GM19468 (cell line): Measurements from ENCODE around the gene CPA2.
"Not testable (repeated sequence)": the region's sequence is repeated elsewhere in the genome, so short reads cannot be mapped to it uniquely, and the experiment has no call there.

Experiments used
- ATAC-seq: cut with Tn5 transposase; IDR thresholded peaks from one replicate; pipeline ENCODE4 v1.9.1; 2021; ENCODE audit warnings: mild to moderate bottlenecking, moderate library complexity, moderate number of reproducible peaks; ENCODE audit not compliant: unreplicated experiment; ENCODE audit errors: extremely low read depth

The CPA2 gene

GRCh38 chr7:130303127-130303526, 36.5 kb downstream of the CPA2 start:
- no peak for ATAC-seq

GRCh38 chr7:130303551-130303950, 36.9 kb downstream of the CPA2 start:
- ATAC-seq, result no peak

GRCh38 chr7:130303982-130304381, 37.3 kb downstream of the CPA2 start:
- ATAC-seq, result no peak

- ATAC-seq, result no peak
Observed at GRCh38 chr7:130304878-130305277, 38.2 kb downstream of the CPA2 start.

- no peak for ATAC-seq
Observed at GRCh38 chr7:130305433-130306042, 38.9 kb downstream of the CPA2 start.

- no peak for ATAC-seq
Observed at GRCh38 chr7:130309986-130310385, 43.3 kb downstream of the CPA2 start.

- no peak for ATAC-seq
Observed at GRCh38 chr7:130314305-130314704, 47.6 kb downstream of the CPA2 start.

- ATAC-seq, result no peak
Observed at GRCh38 chr7:130319541-130319940, 52.9 kb downstream of the CPA2 start.

GRCh38 chr7:130321542-130322229, 55.0 kb downstream of the CPA2 start:
- ATAC-seq, result not testable (repeated sequence)

- ATAC-seq, result no peak
Observed at GRCh38 chr7:130322615-130323014, 56.0 kb downstream of the CPA2 start.

- ATAC-seq, result no peak
Observed at GRCh38 chr7:130324306-130324943, 57.8 kb downstream of the CPA2 start.

- ATAC-seq, result no peak
Observed at GRCh38 chr7:130329681-130330080, 63.0 kb downstream of the CPA2 start.

- ATAC-seq, result no peak
Observed at GRCh38 chr7:130332259-130333053, 65.8 kb downstream of the CPA2 start.

- ATAC-seq, result no peak
Observed at GRCh38 chr7:130333832-130334231, 67.2 kb downstream of the CPA2 start.

- ATAC-seq, result no peak
Observed at GRCh38 chr7:130334274-130334673, 67.6 kb downstream of the CPA2 start.

GRCh38 chr7:130337410-130337971, 70.8 kb downstream of the CPA2 start:
- no peak for ATAC-seq

- ATAC-seq, result no peak
Observed at GRCh38 chr7:130338233-130338632, 71.6 kb downstream of the CPA2 start.
